ENCODE data around the gene GPC6.

Gene GPC6

DNA sequence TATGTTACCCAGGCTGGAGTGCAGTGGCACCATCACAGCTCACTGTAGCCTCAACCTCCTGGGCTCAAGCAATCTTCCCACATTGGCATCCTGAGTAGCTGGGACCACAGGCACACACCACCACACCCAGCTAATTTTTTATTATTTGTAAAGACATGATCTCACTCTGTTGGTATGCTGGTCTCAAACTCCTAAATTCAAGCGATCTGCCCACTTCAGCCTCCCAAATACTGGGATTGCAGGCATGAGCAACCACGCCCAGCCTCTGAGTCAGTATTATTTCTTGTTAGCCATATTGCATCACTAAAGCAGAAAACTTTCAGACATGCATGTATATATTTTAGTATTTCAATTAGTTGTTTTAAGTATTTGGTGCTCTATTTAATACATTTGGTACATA lies 376.4 kb downstream of the GPC6 start:
- DNase-seq (ENCODE audit: low spot score): no peak

DNA sequence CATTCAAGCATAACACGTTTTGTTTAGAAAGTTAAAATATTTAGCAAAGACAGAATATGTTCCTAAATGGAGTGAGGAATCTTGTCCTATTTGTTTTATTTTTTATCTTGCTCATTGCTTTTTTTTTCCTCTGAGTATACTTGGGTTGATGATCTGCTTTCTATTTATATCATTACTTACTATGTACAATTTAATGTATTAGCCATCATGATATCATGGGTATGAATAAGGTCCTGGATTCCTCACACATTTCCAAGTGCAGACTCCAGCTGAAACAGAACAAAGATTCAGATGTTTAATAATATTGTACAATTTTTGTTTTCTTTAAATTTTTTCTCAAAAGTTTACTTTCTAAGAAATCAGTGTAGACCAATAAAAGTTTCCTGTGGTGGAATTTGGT lies 388.2 kb downstream of the GPC6 start:
- DNase-seq (ENCODE audit: low spot score): no peak

DNA sequence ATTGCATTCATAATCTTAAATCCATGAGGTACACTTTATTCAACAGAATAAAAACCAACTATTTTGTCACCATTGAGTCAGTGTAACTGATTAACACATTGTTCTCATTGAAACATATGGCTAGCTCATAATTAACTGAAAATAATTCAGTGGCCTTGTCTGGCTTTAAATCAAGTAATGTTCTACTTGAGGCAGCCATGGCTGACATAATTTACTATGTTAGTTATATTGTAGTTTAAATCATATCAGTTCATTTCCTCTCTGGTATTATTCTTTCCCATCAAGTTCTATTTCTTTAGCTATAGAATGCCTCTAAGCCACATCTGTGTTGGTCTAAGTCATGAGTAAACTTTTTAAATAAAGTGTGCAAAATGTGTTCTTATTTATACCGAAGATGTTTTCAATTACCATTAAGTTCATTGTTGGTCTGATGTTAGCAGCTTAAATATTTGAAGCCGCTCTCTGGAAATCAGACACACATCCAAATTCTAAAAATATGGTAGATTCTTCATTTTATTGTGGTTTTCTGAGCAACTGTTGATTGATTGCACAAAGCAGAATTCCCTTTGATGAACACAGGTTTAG lies 393.7 kb downstream of the GPC6 start:
- no peak for DNase-seq (ENCODE audit: low spot score)

DNA sequence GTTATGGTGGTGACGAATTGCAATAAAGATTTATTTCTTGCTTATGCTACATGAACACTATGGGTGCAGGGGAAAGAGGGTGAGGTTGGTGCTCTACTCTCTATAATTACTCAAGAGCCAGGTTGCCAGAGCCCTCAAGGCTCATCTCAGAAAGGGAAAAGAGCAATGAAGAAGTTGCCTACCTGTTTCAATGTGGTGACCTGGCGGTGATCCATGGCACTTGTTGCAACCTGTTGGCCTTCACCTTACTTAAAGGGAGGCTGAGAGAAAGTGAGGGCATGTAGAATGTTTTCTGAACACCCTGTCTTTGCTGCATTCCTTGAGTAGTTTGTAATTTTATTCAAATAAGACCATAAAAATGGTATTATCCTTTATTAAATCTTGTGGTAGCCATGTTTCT lies 394.4 kb downstream of the GPC6 start:
- no peak for DNase-seq (ENCODE audit: low spot score)

DNA sequence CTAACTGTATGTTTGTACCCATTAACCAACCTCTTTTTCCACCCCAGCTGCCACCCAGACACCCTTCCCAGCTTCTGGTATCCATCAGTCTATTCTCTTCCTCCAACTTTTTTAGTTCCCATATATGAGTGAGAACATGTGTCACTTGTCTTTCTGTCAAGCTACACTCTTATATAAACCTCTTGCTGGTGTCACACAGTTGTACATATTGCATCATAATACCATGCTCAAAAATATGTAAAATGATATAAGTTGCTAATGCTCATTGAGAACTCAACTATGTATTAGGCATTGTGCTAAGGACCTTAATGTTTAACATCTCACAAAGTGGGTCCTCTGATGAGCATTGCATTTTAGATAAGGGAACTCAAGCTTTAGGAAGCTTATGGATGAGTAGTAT lies 395.4 kb downstream of the GPC6 start:
- DNase-seq (ENCODE audit: low spot score): no peak

DNA sequence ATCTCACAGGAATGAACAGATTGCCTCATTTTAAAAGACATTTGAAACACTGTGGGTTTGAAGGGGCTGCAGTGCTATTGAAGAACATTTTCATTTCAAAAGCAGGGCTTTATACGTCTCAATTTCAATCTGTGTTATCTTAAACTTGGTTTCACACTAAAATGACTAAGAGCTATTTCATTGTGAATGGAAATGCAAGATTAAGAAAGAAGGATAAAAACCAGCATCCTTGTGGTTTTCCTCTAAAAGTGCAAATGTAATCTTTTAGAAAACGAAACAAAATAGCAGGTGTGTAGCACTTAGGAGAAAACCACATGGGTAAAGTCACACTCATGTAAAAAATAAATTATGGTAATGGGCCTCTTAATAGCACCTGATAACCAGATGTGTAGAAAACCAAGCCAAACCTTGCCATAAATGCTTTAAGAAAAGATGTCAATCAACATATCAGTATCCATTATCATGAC lies 397.7 kb downstream of the GPC6 start:
- DNase-seq (ENCODE audit: low spot score): no peak

DNA sequence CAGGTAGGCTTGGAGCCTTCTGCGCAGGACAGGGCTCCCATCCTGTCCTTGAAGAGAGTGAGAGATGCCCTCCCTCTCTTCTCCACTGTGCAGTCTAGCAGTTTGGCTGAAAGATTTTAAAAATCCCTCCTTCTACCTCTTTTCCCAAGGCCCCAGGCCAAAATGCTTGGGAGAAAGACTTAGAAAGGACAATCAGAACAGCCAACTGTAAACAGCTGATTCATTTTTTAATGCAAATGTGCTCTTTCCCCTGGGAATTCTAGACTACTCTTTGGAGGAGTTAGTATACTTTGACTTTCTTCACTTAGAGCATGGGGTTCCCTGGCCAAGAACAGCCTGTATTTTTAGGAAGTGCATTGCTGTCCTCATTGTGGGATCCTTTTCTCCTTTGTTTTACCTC lies 398.9 kb downstream of the GPC6 start:
- no peak for DNase-seq (ENCODE audit: low spot score)

DNA sequence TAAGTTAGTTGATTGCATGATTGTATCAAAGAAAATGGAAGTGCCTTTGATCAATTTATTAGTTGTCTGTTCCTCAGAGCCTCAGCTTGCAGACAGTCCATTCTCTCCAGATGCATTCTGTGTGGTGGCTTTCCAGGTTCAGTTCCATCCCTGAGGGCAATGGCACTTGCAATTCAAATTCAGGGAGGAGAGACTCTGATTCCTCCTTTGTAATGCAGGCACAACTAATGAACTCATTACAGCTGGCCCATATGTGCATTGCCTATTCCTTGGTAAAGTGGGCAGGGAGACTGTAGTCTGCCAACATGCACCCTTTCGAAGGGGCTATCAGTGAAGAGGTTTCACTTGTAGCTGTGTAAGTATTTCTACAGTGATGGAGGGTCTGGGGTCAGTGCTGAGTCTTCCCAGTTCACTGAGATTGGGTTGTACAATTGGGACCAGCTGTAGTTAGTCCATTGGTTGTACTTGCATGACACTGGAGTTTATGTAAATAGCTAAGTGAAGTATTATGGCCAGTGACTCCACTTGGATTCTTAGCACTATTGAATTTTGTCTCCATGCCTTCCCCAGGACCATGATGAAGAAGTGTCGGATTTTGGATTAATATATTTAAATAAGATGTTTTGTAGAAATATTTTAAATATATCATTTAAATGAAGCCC lies 401.7 kb downstream of the GPC6 start:
- DNase-seq (ENCODE audit: low spot score): no peak

DNA sequence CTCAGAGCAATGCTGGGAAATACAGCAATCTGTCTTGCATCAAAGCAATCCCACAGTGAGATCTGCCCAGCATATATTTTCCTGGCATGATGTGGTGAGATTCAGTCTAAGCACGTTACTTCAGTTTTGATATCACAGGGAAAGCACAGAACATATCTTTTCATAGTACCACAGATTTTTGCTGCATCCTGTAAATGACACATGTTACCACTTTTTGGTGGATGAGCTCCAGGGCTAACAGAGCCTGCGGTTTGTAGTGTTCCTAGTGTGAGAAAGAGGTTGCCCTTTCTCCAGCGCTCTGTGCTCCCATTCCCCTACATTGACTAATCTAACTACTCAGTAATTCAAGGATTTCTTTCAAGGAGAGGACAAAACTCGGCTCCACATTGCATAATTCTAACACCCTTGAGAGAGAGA lies 409.0 kb downstream of the GPC6 start:
- no peak for DNase-seq (ENCODE audit: low spot score)

DNA sequence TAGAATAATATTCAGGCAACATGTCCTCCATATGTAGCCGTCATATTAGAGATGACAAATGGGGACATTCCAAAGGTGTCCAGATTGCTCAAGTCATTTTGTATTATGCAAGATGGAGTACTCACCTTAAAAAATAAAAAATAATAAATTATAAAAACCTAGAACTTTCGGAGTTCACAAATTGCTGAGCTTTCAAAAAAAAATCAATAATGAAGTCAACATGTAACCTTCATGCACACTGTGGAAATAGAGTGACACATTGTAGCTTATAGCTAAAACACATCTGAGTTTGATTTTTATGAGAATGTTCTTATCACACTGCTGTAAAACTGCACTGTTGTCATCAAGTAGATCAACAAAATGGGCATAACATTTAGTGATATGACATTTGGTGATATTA lies 411.2 kb downstream of the GPC6 start:
- no peak for DNase-seq (ENCODE audit: low spot score)

DNA sequence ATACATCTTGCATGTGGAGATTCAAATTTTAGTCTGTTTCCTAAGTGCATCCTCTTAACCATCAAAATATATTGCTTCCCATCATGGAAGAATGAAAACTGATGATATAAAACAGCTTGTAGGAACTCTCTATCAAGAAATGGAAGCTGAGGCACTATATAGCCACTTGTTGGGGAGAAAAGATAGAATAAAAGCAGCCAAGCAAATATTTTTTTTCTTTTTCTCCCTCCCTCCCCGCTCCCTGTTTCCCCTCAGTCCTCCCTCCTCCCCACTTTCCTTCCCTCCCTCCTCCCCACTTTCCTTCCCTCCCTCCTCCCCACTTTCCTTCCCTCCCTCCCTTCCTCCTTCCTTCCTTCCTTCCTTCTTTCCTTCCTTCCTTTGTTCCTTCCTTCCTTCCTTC lies 413.8 kb downstream of the GPC6 start:
- DNase-seq (ENCODE audit: low spot score): no peak

DNA sequence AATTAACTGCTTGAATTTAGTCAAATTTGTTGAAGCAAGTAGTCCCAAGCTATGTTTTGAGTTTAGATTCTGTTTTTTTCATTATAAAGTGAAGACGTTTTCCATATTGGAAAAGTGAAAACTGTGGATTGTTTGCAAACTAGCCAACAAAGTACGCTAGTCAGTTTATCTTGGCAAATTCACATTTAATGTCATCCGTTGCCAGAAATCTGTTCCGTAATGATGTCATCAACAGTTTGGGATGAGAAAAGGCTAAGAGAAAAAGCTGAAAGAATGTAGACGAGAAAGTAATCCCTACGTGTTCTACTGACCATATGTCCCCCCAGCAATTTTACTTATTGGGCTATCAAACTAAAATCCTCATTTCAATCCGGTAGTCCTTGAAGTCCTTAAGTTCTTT lies 419.6 kb downstream of the GPC6 start:
- no peak for DNase-seq (ENCODE audit: low spot score)

DNA sequence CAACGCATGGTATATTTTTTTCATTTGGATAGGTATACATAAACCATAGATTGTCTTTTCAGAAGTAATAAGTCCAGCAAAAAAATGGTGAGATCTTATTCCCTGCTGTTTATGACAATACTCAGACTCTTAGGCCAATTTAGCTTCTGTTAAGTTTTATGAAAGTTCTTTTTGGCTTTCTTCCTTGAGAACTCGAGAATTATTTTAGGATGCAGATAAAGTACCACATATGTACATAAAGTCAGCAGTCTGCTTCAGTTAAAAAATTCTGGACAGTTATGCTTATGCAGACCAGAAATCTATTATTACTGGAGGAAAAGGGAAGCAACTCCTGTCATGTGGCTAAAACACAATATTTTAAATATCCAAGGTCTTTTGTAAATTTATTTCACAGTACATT lies 422.9 kb downstream of the GPC6 start:
- DNase-seq (ENCODE audit: low spot score): no peak

DNA sequence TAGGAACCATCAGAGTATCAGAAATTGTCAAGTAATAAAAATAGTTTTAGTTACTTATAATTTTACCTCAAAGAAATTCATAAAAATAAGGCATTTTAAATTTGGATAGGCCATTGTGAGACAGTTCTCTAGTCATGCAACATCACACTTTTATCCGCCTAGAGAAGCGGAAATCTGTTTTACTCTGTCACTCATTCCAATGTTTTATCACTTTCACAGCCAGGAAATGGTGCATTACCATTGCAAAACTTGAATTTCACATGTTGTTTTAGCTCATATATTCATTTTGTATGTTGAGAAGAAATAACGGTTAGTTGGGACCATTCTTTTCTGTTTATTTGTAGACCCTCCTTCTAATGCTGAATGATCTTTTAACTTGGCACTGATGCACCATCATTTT lies 427.2 kb downstream of the GPC6 start:
- DNase-seq (ENCODE audit: low spot score): no peak

DNA sequence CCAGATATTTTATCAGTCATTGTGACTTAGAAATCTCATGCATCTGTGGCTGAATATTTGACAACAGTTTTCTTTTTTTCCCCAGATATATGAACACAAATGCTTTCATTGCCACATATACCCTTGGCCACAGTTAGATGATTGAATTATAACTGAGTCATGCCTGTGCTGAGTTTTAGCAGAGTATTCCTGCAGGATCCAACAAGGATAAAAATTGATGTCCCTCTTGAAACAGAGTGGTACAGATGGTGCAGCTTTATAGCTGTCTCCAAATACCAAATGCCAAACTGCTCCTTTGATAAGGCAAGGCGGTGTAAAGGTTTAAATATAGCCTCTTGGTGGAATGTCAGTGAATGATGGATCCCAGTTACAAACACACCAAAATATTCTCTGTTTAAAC lies 428.5 kb downstream of the GPC6 start:
- DNase-seq (ENCODE audit: low spot score): no peak

DNA sequence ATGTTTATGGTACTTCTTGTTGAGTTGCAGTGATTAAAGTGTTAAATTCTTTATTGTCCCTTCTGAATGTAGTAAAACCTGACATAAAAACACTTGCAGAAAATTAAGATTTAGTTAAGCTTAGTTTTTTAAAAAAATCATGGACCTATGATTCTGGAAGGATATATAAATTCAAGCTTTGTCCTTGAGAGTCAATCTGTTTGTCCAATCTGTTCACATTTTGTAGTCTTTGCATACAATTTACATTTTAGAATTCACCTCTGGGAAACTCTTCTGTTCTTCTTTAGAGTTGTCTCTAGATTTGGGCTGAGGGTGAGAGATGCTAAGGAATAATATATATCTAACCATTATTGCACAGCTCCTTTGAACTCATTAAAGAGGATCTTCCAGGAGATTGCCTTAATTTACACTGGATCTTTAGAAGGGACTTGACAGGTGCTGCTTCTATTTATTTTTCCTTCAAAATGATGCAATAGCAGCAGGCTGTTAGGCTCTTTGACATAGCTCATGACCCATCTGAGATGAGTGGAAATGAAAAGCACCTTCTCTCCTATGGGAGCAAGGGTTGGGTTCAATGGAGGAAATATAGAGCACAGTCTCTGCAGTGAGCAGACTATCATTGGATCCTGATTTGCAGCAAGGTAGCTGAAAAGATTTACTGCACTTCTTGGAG lies 433.9 kb downstream of the GPC6 start:
- DNase-seq (ENCODE audit: low spot score): no peak

DNA sequence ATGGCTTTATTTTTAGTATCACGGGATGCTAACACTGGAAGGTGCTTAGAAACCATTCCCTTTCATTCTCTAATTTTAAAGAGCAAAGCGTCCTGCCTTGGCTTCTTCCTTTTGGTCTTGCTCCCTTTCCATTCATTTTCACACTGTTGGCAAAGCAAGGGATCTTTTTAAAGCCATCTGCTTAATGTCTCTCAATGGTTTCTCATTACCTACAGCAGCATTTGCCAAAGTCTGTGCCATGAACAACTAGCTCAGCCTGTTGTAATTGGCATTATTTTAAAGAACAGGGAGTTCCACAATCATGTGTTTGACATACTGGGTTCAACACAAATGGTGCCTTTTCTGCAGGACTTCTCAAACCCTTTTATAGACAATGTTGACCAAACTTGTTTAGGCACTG lies 444.3 kb downstream of the GPC6 start:
- DNase-seq (ENCODE audit: low spot score): no peak

DNA sequence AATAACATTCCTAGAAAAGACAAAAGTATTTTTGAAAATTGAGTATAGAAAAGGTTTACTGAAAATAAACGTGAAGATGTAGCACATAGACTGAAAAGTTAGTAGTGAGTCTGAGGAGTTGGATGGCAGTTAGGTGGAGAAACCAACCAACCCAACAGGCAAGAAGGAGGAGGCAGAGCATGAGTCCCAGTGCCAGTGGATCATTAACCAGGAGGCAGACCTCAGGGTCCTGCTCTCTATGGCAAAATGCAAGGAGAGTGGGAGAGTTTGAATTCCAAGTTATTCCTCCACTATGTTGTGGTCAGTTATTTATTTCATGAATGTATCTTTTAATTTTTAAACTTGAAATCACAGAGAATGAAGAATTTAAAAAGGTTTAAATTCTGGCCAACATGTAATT lies 446.4 kb downstream of the GPC6 start:
- no peak for DNase-seq (ENCODE audit: low spot score)

DNA sequence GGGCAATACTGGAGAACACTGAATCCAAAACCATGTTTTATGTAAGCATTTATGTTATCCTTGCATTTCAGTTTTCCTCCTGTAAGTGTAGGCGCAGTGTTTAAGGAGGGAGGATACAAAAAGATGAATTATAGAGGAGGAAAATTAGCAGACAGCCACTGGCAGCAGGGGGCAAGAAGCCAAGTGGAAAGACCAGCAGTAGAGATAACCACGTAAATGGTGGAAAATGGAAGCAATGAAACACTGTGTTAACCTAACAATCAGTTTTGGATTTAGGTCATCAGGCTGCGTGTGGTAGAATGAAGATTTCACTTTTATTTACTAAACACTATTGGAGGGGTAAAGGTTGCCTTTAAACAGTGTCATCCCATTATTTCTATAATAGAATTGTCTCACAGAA lies 447.3 kb downstream of the GPC6 start:
- DNase-seq (ENCODE audit: low spot score): no peak

DNA sequence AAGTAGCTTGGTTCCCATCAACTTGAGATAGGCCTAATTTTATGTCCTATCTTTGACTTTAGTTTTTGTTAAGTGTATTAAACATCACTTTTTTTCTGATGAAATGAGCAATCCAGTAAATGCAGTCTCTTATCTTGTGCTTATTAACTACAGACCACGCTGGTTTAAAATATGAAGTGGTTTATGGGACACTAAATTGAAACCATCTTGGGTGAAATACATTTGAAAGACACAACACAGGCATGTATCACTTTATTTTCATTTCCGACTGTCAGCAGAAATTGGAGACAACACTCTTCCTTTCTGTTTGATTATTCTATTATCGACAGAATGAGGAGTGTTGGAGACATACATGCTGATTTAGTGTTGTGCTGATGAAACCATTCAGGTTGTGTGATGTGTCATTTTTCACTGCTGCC lies 447.7 kb downstream of the GPC6 start:
- DNase-seq (ENCODE audit: low spot score): no peak

DNA sequence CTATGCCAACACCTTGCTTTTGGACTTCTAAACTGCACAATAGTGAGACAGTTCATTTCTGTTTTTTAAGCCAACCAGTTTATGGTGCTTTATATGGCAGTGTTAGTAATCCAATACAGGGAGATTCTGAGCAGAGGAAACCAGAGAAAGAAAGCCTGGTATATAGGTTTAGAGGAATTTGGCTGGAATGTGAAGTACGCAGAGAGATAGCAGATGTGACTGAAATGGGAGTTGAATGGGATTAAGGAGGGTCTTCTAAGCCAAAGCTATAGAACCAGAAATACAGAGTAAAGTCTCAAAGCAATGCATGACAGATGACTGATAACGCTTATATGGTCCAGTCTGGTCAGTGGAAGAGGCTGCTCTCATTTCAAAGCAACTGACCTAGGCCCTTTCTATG lies 453.7 kb downstream of the GPC6 start:
- DNase-seq (ENCODE audit: low spot score): no peak

DNA sequence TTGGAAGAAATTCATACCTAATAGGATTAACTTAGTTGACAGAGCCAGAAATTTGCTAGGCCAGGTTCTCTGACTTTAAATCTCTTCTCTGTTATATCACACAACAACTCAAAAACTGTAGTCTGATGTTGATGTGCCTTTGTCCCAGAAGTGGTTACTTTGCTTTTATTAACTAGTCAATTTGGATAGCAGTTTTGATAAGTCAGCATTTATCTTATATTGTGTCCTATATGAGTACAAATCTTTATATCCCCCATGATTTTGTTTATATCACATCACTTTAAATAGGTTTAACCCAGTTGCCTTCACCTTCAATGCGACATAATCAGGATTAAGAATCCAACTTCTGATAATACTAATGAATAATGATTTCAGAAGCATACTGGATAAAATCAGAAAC lies 459.3 kb downstream of the GPC6 start:
- no peak for DNase-seq (ENCODE audit: low spot score)

DNA sequence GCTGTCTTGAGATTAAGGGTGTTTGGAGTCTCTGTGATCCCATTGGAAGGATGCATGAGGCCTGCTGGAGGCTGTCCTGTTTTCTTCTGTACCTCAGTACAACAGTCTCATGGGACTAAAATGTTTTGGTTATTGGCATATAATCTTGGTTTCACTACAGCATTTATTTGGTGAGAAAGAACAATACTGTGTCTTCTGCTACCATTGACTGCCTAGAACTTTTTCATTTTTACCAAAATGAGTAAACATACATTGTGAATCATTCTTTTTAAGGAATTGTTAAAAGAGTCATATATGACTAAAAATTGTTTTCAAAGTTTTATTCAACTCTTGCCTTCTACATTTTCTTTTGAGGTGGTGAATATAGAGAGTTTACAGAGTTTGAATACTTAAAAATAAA lies 459.8 kb downstream of the GPC6 start:
- DNase-seq (ENCODE audit: low spot score): no peak

DNA sequence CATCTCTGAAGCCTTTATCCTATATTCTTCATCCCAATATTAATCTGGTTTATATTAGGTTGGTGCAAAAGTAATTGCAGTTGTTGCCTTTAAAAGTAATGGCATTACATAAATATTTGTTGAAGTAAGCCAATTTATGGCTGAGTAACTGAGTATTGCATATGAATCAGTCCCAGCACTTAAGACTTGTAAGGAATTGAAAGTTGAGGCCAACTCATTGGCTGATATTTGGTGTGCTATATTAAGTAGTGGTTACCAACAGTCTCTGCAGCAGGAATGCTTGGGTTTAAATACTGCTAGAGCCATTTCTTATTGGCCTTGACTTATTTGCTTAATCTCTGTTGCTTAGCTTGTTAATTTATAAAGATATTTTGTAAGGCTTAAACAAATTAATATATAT lies 460.7 kb downstream of the GPC6 start:
- DNase-seq (ENCODE audit: low spot score): no peak

Measured in left forelimb (tissue), 1 donor.